ENCODE results near the gene GGTLC2. TPM values are rescaled to one million over a fixed set of nuclear protein-coding genes. Genes with fewer than 3 reads are reported as not detected.

Gene GGTLC2
- total RNA-seq, 1 experiment from 2014 or later = not detected

GRCh38 chr22:22673099-22673498, 28.7 kb downstream of the GGTLC2 start:
- Mint-ChIP-seq H3K9me3 (ENCODE audit: low read depth, unreplicated experiment) (no peaks in the 10 kb centered on the region), H3K4me1 (ENCODE audit: low read depth, unreplicated experiment) (no peaks in the 10 kb centered on the region), H3K27me3 (ENCODE audit: unreplicated experiment) (peaks cover 90% of the 10 kb centered on the region), H3K4me3 (ENCODE audit: low read depth, unreplicated experiment) (no peak overlapping the region), H3K27ac (ENCODE audit: unreplicated experiment) (no peak overlapping the region), H3K36me3 (ENCODE audit: insufficient read depth, unreplicated experiment) (no peaks in the 10 kb centered on the region)
- intact Hi-C loops (cut with micrococcal nuclease; ENCODE audit: unreplicated experiment) = no loop called here
- BruUV-seq (replicated peaks) = no TSS peak
- no peak for TF ChIP-seq CTCF (IDR thresholded peaks at IDR 0.05; ENCODE audit: unreplicated experiment)
- no peak for DNase-seq
- CTCF ChIA-PET = no interaction called here

- no peak overlapping the region for H3K27ac Mint-ChIP-seq (ENCODE audit: unreplicated experiment)
- CTCF ChIA-PET = no interaction called here
These were observed 29.2 kb downstream of the GGTLC2 start for GRCh38 chr22:22673628-22674027.

GRCh38 chr22:22674467-22674866, 30.1 kb downstream of the GGTLC2 start:
- no TSS peak for BruUV-seq (replicated peaks)
- peaks cover 86% of the 10 kb centered on the region for H3K27me3 Mint-ChIP-seq (ENCODE audit: unreplicated experiment)
- no peaks in the 10 kb centered on the region for H3K4me1 Mint-ChIP-seq (ENCODE audit: low read depth, unreplicated experiment)
- no peak for TF ChIP-seq CTCF (IDR thresholded peaks at IDR 0.05; ENCODE audit: unreplicated experiment)
- CTCF ChIA-PET = interaction anchor here (1.2 kb wide), 1 partner anchor 8 kb away, joined by 7 read pairs; no protein-coding TSS in a partner anchor
- DNase-seq = no peak
- H3K4me3 Mint-ChIP-seq (ENCODE audit: low read depth, unreplicated experiment) = no peak overlapping the region
- intact Hi-C loops (cut with micrococcal nuclease; ENCODE audit: unreplicated experiment) = no loop called here
- no peak overlapping the region for H3K27ac Mint-ChIP-seq (ENCODE audit: unreplicated experiment)
- no peaks in the 10 kb centered on the region for H3K9me3 Mint-ChIP-seq (ENCODE audit: low read depth, unreplicated experiment)
- no peaks in the 10 kb centered on the region for H3K36me3 Mint-ChIP-seq (ENCODE audit: insufficient read depth, unreplicated experiment)

More at GRCh38 chr22:22673628-22674027, 29.2 kb downstream of the GGTLC2 start:
- Mint-ChIP-seq H3K36me3 (ENCODE audit: insufficient read depth, unreplicated experiment) (no peaks in the 10 kb centered on the region), H3K4me1 (ENCODE audit: low read depth, unreplicated experiment) (no peaks in the 10 kb centered on the region), H3K27me3 (ENCODE audit: unreplicated experiment) (peaks cover 86% of the 10 kb centered on the region), H3K9me3 (ENCODE audit: low read depth, unreplicated experiment) (no peaks in the 10 kb centered on the region), H3K4me3 (ENCODE audit: low read depth, unreplicated experiment) (no peak overlapping the region)
- intact Hi-C loops (cut with micrococcal nuclease; ENCODE audit: unreplicated experiment) = no loop called here
- TF ChIP-seq CTCF (IDR thresholded peaks at IDR 0.05; ENCODE audit: unreplicated experiment) = no peak
- DNase-seq = no peak
- no TSS peak for BruUV-seq (replicated peaks)

GRCh38 chr22:22678970-22679369, 34.6 kb downstream of the GGTLC2 start:
- intact Hi-C loops (cut with micrococcal nuclease; ENCODE audit: unreplicated experiment) = no loop called here
- no peaks in the 10 kb centered on the region for H3K4me1 Mint-ChIP-seq (ENCODE audit: low read depth, unreplicated experiment)
- H3K36me3 Mint-ChIP-seq (ENCODE audit: insufficient read depth, unreplicated experiment) = no peaks in the 10 kb centered on the region
- H3K27me3 Mint-ChIP-seq (ENCODE audit: unreplicated experiment) = peaks cover 84% of the 10 kb centered on the region
- CTCF ChIA-PET = no interaction called here
- H3K4me3 Mint-ChIP-seq (ENCODE audit: low read depth, unreplicated experiment) = no peak overlapping the region
- no peak for DNase-seq
- H3K27ac Mint-ChIP-seq (ENCODE audit: unreplicated experiment) = no peak overlapping the region
- H3K9me3 Mint-ChIP-seq (ENCODE audit: low read depth, unreplicated experiment) = no peaks in the 10 kb centered on the region
- no TSS peak for BruUV-seq (replicated peaks)
- TF ChIP-seq CTCF (IDR thresholded peaks at IDR 0.05; ENCODE audit: unreplicated experiment) = no peak
